ENCODE measurements around the gene SGK2.

The SGK2 gene

GRCh38 chr20:43529457-43530153 is 29.2 kb upstream of the SGK2 start:
- Histone ChIP-seq H3K27me3 (ENCODE audit: insufficient read depth, low read length) (no peaks in the 10 kb centered on the region), H3K27ac (ENCODE audit: low read length) (no peak overlapping the region), H3K4me3 (ENCODE audit: low read length) (no peak overlapping the region), H3K36me3 (ENCODE audit: insufficient read depth, low read depth, low read length) (no peaks in the 10 kb centered on the region), H3K4me1 (ENCODE audit: insufficient read depth, low read length) (no peaks in the 10 kb centered on the region), H3K9me3 (ENCODE audit: insufficient read depth, low read depth, low read length) (no peaks in the 10 kb centered on the region), H3K9ac (ENCODE audit: low read depth, low read length) (no peak overlapping the region)

GRCh38 chr20:43530321-43531090 is 28.3 kb upstream of the SGK2 start:
- no peak overlapping the region for H3K9ac ChIP-seq (ENCODE audit: low read depth, low read length)
- no peak overlapping the region for H3K27ac ChIP-seq (ENCODE audit: low read length)
- H3K36me3 ChIP-seq (ENCODE audit: insufficient read depth, low read depth, low read length) = peaks cover 5% of the 10 kb centered on the region; the same call in 1 of the 2 replicates
- no peaks in the 10 kb centered on the region for H3K27me3 ChIP-seq (ENCODE audit: insufficient read depth, low read length)
- no peaks in the 10 kb centered on the region for H3K9me3 ChIP-seq (ENCODE audit: insufficient read depth, low read depth, low read length)
- H3K4me3 ChIP-seq (ENCODE audit: low read length) = no peak overlapping the region
- no peaks in the 10 kb centered on the region for H3K4me1 ChIP-seq (ENCODE audit: insufficient read depth, low read length)

GRCh38 chr20:43531091-43531443 is 27.8 kb upstream of the SGK2 start:
- Histone ChIP-seq H3K4me1 (ENCODE audit: insufficient read depth, low read length) (no peaks in the 10 kb centered on the region), H3K9ac (ENCODE audit: low read depth, low read length) (no peak overlapping the region), H3K36me3 (ENCODE audit: insufficient read depth, low read depth, low read length) (peaks cover 11% of the 10 kb centered on the region), H3K9me3 (ENCODE audit: insufficient read depth, low read depth, low read length) (no peaks in the 10 kb centered on the region), H3K4me3 (ENCODE audit: low read length) (no peak overlapping the region), H3K27ac (ENCODE audit: low read length) (no peak overlapping the region), H3K27me3 (ENCODE audit: insufficient read depth, low read length) (no peaks in the 10 kb centered on the region)

- Histone ChIP-seq H3K27ac (ENCODE audit: low read length) (no peak overlapping the region), H3K4me1 (ENCODE audit: insufficient read depth, low read length) (no peaks in the 10 kb centered on the region), H3K27me3 (ENCODE audit: insufficient read depth, low read length) (no peaks in the 10 kb centered on the region), H3K9me3 (ENCODE audit: insufficient read depth, low read depth, low read length) (no peaks in the 10 kb centered on the region), H3K9ac (ENCODE audit: low read depth, low read length) (no peak overlapping the region), H3K36me3 (ENCODE audit: insufficient read depth, low read depth, low read length) (peaks cover 15% of the 10 kb centered on the region), H3K4me3 (ENCODE audit: low read length) (no peak overlapping the region)
Measured at GRCh38 chr20:43532416-43533055, 26.3 kb upstream of the SGK2 start.

GRCh38 chr20:43533060-43533459 is 25.8 kb upstream of the SGK2 start:
- no peak overlapping the region for H3K27ac ChIP-seq (ENCODE audit: low read length)

GRCh38 chr20:43534016-43534415 is 24.8 kb upstream of the SGK2 start:
- Histone ChIP-seq H3K36me3 (ENCODE audit: insufficient read depth, low read depth, low read length) (peaks cover 15% of the 10 kb centered on the region), H3K4me3 (ENCODE audit: low read length) (no peak overlapping the region), H3K9ac (ENCODE audit: low read depth, low read length) (no peak overlapping the region), H3K4me1 (ENCODE audit: insufficient read depth, low read length) (no peaks in the 10 kb centered on the region), H3K27me3 (ENCODE audit: insufficient read depth, low read length) (no peaks in the 10 kb centered on the region), H3K27ac (ENCODE audit: low read length) (no peak overlapping the region), H3K9me3 (ENCODE audit: insufficient read depth, low read depth, low read length) (no peaks in the 10 kb centered on the region)

More at GRCh38 chr20:43533060-43533459, 25.8 kb upstream of the SGK2 start:
- Histone ChIP-seq H3K9me3 (ENCODE audit: insufficient read depth, low read depth, low read length) (no peaks in the 10 kb centered on the region), H3K4me3 (ENCODE audit: low read length) (no peak overlapping the region), H3K4me1 (ENCODE audit: insufficient read depth, low read length) (no peaks in the 10 kb centered on the region), H3K9ac (ENCODE audit: low read depth, low read length) (no peak overlapping the region), H3K27me3 (ENCODE audit: insufficient read depth, low read length) (no peaks in the 10 kb centered on the region), H3K36me3 (ENCODE audit: insufficient read depth, low read depth, low read length) (peaks cover 15% of the 10 kb centered on the region)

GRCh38 chr20:43534791-43535350 is 24.0 kb upstream of the SGK2 start:
- H3K27ac ChIP-seq (ENCODE audit: low read length) = no peak overlapping the region
- no peaks in the 10 kb centered on the region for H3K27me3 ChIP-seq (ENCODE audit: insufficient read depth, low read length)
- no peak overlapping the region for H3K4me3 ChIP-seq (ENCODE audit: low read length)
- H3K36me3 ChIP-seq (ENCODE audit: insufficient read depth, low read depth, low read length) = peaks cover 15% of the 10 kb centered on the region
- H3K9me3 ChIP-seq (ENCODE audit: insufficient read depth, low read depth, low read length) = no peaks in the 10 kb centered on the region
- no peak overlapping the region for H3K9ac ChIP-seq (ENCODE audit: low read depth, low read length)
- H3K4me1 ChIP-seq (ENCODE audit: insufficient read depth, low read length) = no peaks in the 10 kb centered on the region

DNA sequence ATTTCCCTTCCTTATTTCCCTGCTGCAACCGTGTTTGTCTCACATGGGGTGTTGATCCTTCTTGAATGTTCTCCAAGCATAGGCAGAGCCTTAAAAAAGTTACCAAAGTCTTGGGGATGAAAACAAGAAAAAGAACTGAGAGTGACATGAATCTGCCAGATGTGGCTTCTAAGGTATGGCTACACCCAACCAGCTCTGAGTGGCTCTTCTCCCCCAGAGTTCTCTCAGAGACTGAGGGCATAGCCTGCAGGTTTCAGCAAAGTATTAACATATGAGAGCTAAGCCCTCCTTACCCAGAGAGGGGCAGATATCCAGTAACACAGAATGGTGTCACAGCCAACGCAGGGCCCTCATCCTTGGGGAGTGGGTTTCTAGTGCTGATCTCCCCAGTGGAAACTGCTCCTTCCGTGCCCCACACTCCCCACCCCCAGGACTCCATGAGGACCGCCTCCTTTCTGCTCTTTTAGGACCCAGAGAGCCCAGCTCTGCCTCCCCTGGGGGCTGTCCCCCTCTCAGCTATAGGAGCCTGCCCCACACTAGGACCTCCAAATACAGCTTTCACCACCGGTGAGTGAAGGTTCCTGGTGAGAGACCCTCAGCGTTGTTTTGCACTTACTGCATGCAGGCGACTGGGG is 23.3 kb upstream of the SGK2 start:
- Histone ChIP-seq H3K9me3 (ENCODE audit: insufficient read depth, low read depth, low read length) (no peaks in the 10 kb centered on the region), H3K36me3 (ENCODE audit: insufficient read depth, low read depth, low read length) (peaks cover 15% of the 10 kb centered on the region), H3K4me3 (ENCODE audit: low read length) (no peak overlapping the region), H3K9ac (ENCODE audit: low read depth, low read length) (no peak overlapping the region), H3K27me3 (ENCODE audit: insufficient read depth, low read length) (no peaks in the 10 kb centered on the region), H3K27ac (ENCODE audit: low read length) (no peak overlapping the region), H3K4me1 (ENCODE audit: insufficient read depth, low read length) (no peaks in the 10 kb centered on the region)

GRCh38 chr20:43536041-43536816 is 22.6 kb upstream of the SGK2 start:
- no peak overlapping the region for H3K4me3 ChIP-seq (ENCODE audit: low read length)
- H3K9me3 ChIP-seq (ENCODE audit: insufficient read depth, low read depth, low read length) = no peaks in the 10 kb centered on the region
- H3K4me1 ChIP-seq (ENCODE audit: insufficient read depth, low read length) = no peaks in the 10 kb centered on the region
- H3K27ac ChIP-seq (ENCODE audit: low read length) = no peak overlapping the region
- peaks cover 20% of the 10 kb centered on the region for H3K36me3 ChIP-seq (ENCODE audit: insufficient read depth, low read depth, low read length)
- no peaks in the 10 kb centered on the region for H3K27me3 ChIP-seq (ENCODE audit: insufficient read depth, low read length)
- H3K9ac ChIP-seq (ENCODE audit: low read depth, low read length) = no peak overlapping the region

- no peaks in the 10 kb centered on the region for H3K9me3 ChIP-seq (ENCODE audit: insufficient read depth, low read depth, low read length)
- no peak overlapping the region for H3K9ac ChIP-seq (ENCODE audit: low read depth, low read length)
- H3K27me3 ChIP-seq (ENCODE audit: insufficient read depth, low read length) = no peaks in the 10 kb centered on the region
- H3K4me1 ChIP-seq (ENCODE audit: insufficient read depth, low read length) = no peaks in the 10 kb centered on the region
- H3K36me3 ChIP-seq (ENCODE audit: insufficient read depth, low read depth, low read length) = peaks cover 20% of the 10 kb centered on the region
- H3K27ac ChIP-seq (ENCODE audit: low read length) = no peak overlapping the region
- no peak overlapping the region for H3K4me3 ChIP-seq (ENCODE audit: low read length)
Measured at GRCh38 chr20:43536817-43537440, 21.9 kb upstream of the SGK2 start.

All from iPS-20b (cell line).